ENCODE data around the gene HOXA4. TPM values are rescaled to one million over a fixed set of nuclear protein-coding genes. Genes with fewer than 3 reads are reported as not detected.

Gene HOXA4
- total and polyA plus RNA-seq, 4 experiments from 2014 or later: 0.19 to 0.30 TPM; not detected in 2

GRCh38 chr7:27143950-27144780, 13.6 kb upstream of the HOXA4 start:
- H3K4me1 Mint-ChIP-seq: peaks cover 0 to 12% (median 9%) of the 10 kb centered on the region in 4 donors
- Histone ChIP-seq H3K27ac (ENCODE audit: low read depth, low read length) (no peak overlapping the region), H3K27me3 (ENCODE audit: insufficient read depth, low read length) (peaks cover 28% of the 10 kb centered on the region), H3K4me1 (ENCODE audit: insufficient read depth, low read length) (no peaks in the 10 kb centered on the region), H3K4me3 (ENCODE audit: low read length in 2 of 2) (no peak overlapping the region), H3K36me3 (ENCODE audit: insufficient read depth, low read length) (no peaks in the 10 kb centered on the region), H3K9me3 (ENCODE audit: control insufficient read depth in 1 of 2, low read length in 2 of 2) (no peaks in the 10 kb centered on the region)
- ChIA-PET CTCF (ENCODE audit: partially characterized antibody) (interaction anchor here (0.8 to 1.4 kb wide), 5 partner anchors 13 to 462 kb away, joined by 3 read pairs; no protein-coding TSS in a partner anchor), POLR2A (ENCODE audit: partially characterized antibody) (no interaction called here)
- peak overlapping the region in 1 of 8 donors; percentile 13 for H3K4me3 Mint-ChIP-seq
- H3K27me3 Mint-ChIP-seq: peaks cover 29 to 39% of the 10 kb centered on the region in 2 donors
- DNase-seq: no peak
- H3K27ac Mint-ChIP-seq: no peak overlapping the region
- no peaks in the 10 kb centered on the region for H3K9me3 Mint-ChIP-seq
- no peaks in the 10 kb centered on the region for H3K36me3 Mint-ChIP-seq
- intact Hi-C loops (cut with micrococcal nuclease): no loop called here

- Histone ChIP-seq H3K36me3 (ENCODE audit: insufficient read depth, low read length) (no peaks in the 10 kb centered on the region), H3K27ac (ENCODE audit: low read depth, low read length) (no peak within 1 kb of the TSS), H3K27me3 (ENCODE audit: insufficient read depth, low read length) (peaks cover 20% of the 10 kb centered on the region), H3K4me1 (ENCODE audit: insufficient read depth, low read length) (no peaks in the 10 kb centered on the region), H3K9me3 (ENCODE audit: control insufficient read depth in 1 of 2, low read length in 2 of 2) (no peaks in the 10 kb centered on the region), H3K4me3 (ENCODE audit: low read length in 2 of 2) (no peak within 1 kb of the TSS)
- no peak within 1 kb of the TSS for H3K27ac Mint-ChIP-seq
- no peaks in the 10 kb centered on the region for H3K9me3 Mint-ChIP-seq
- POLR2A ChIA-PET (ENCODE audit: partially characterized antibody): no interaction called here
- H3K36me3 Mint-ChIP-seq: no peaks in the 10 kb centered on the region
- CTCF ChIA-PET (ENCODE audit: partially characterized antibody): interaction anchor here (0.8 to 1.4 kb wide), 4 partner anchors 19 to 461 kb away, joined by 3 read pairs; no protein-coding TSS in a partner anchor
- no peak for DNase-seq
- H3K4me3 Mint-ChIP-seq: peak within 1 kb of the TSS in 4 of 8 donors; percentile 13 to 52 (median 16)
- intact Hi-C loops (cut with micrococcal nuclease): no loop called here
- peaks cover 0 to 9% (median 7%) of the 10 kb centered on the region in 4 donors for H3K4me1 Mint-ChIP-seq
- peaks cover 22 to 36% of the 10 kb centered on the region in 2 donors for H3K27me3 Mint-ChIP-seq
Observed at GRCh38 chr7:27143023-27143949, 12.7 kb upstream of the HOXA4 start, which contains the start of gene HOXA5. Gene HOXA5 (minus strand): TSS chr7:27143681. CDS start chr7:27143607, 74 bp downstream.

- Mint-ChIP-seq H3K9me3 (no peaks in the 10 kb centered on the region), H3K4me1 (peaks cover 0 to 5% (median 3%) of the 10 kb centered on the region in 4 donors), H3K36me3 (no peaks in the 10 kb centered on the region), H3K27ac (no peak overlapping the region), H3K4me3 (peak overlapping the region in 2 of 8 donors; percentile 18 to 52), H3K27me3 (peaks cover 22 to 37% of the 10 kb centered on the region in 2 donors)
- intact Hi-C loops (cut with micrococcal nuclease): no loop called here
- ChIA-PET POLR2A (ENCODE audit: partially characterized antibody) (no interaction called here), CTCF (ENCODE audit: partially characterized antibody) (no interaction called here)
- no peaks in the 10 kb centered on the region for H3K9me3 ChIP-seq (ENCODE audit: control insufficient read depth in 1 of 2, low read length in 2 of 2)
- no peaks in the 10 kb centered on the region for H3K4me1 ChIP-seq (ENCODE audit: insufficient read depth, low read length)
- DNase-seq: no peak
- H3K36me3 ChIP-seq (ENCODE audit: insufficient read depth, low read length): no peaks in the 10 kb centered on the region
- H3K27me3 ChIP-seq (ENCODE audit: insufficient read depth, low read length): peaks cover 16% of the 10 kb centered on the region
- no peak overlapping the region for H3K4me3 ChIP-seq (ENCODE audit: low read length in 2 of 2)
- H3K27ac ChIP-seq (ENCODE audit: low read depth, low read length): no peak overlapping the region
Observed at GRCh38 chr7:27142580-27143022, 12.0 kb upstream of the HOXA4 start.

GRCh38 chr7:27141923-27142579, 11.5 kb upstream of the HOXA4 start:
- Histone ChIP-seq H3K36me3 (ENCODE audit: insufficient read depth, low read length) (no peaks in the 10 kb centered on the region), H3K4me3 (ENCODE audit: low read length in 2 of 2) (no peak overlapping the region), H3K27me3 (ENCODE audit: insufficient read depth, low read length) (peaks cover 15% of the 10 kb centered on the region), H3K9me3 (ENCODE audit: control insufficient read depth in 1 of 2, low read length in 2 of 2) (no peaks in the 10 kb centered on the region), H3K4me1 (ENCODE audit: insufficient read depth, low read length) (no peaks in the 10 kb centered on the region), H3K27ac (ENCODE audit: low read depth, low read length) (no peak overlapping the region)
- ChIA-PET POLR2A (ENCODE audit: partially characterized antibody) (no interaction called here), CTCF (ENCODE audit: partially characterized antibody) (interaction anchor here (0.9 to 2.8 kb wide), 3 partner anchors 8 to 1245 kb away, joined by 3 to 17 read pairs (median 4); no protein-coding TSS in a partner anchor)
- intact Hi-C loops (cut with micrococcal nuclease): no loop called here
- DNase-seq: no peak
- no peak overlapping the region for H3K4me3 Mint-ChIP-seq
- H3K36me3 Mint-ChIP-seq: no peaks in the 10 kb centered on the region
- peaks cover 21 to 37% of the 10 kb centered on the region in 2 donors for H3K27me3 Mint-ChIP-seq
- H3K9me3 Mint-ChIP-seq: no peaks in the 10 kb centered on the region
- H3K4me1 Mint-ChIP-seq: peaks cover 0 to 2% (median under 1%) of the 10 kb centered on the region in 4 donors
- no peak overlapping the region for H3K27ac Mint-ChIP-seq

DNA sequence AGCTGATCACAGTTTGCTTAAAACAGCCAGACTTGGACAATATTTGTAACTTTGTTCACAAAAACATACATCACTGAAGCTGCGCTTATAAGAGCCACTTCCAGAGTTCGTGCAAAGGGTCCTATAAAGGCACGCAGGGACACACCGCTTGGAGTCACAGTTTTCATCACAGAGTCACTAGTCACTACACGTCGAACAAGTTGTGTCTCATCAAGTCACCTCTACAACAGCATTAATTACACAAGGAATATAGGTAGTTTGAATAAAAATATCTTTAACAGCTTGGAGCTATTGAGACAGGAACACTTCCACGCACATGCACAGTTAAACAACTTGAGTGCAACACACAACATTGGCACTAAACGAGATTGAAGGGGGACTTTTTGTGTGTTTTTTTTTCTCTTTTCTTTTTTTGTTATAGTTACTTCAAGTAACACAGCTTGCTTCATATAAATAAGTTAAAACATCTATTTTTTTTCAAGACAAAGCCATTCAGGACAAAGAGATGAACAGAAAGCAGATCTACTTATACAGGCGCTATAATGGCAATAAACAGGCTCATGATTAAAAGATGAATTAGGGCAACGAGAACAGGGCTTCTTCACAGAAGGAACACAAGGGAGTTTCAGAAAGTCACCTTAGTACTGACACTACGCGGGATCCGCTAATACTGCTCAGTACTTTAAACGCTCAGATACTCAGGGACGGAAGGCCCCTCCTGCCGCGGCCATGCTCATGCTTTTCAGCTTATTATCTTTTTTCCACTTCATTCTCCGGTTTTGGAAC, 10.8 kb upstream of the HOXA4 start:
- Histone ChIP-seq H3K27me3 (ENCODE audit: insufficient read depth, low read length) (peaks cover 14% of the 10 kb centered on the region), H3K4me3 (ENCODE audit: low read length in 2 of 2) (no peak overlapping the region), H3K36me3 (ENCODE audit: insufficient read depth, low read length) (no peaks in the 10 kb centered on the region), H3K27ac (ENCODE audit: low read depth, low read length) (no peak overlapping the region), H3K4me1 (ENCODE audit: insufficient read depth, low read length) (no peaks in the 10 kb centered on the region), H3K9me3 (ENCODE audit: control insufficient read depth in 1 of 2, low read length in 2 of 2) (no peaks in the 10 kb centered on the region)
- Mint-ChIP-seq H3K27me3 (peaks cover 17 to 35% of the 10 kb centered on the region in 2 donors), H3K27ac (no peak overlapping the region), H3K4me3 (no peak overlapping the region), H3K36me3 (no peaks in the 10 kb centered on the region), H3K4me1 (no peaks in the 10 kb centered on the region), H3K9me3 (no peaks in the 10 kb centered on the region)
- intact Hi-C loops (cut with micrococcal nuclease): no loop called here
- DNase-seq: no peak
- ChIA-PET CTCF (ENCODE audit: partially characterized antibody) (interaction anchor here (0.6 to 2.8 kb wide), 5 partner anchors 9 to 1245 kb away, joined by 3 to 17 read pairs (median 3); no protein-coding TSS in a partner anchor), POLR2A (ENCODE audit: partially characterized antibody) (no interaction called here)

DNA sequence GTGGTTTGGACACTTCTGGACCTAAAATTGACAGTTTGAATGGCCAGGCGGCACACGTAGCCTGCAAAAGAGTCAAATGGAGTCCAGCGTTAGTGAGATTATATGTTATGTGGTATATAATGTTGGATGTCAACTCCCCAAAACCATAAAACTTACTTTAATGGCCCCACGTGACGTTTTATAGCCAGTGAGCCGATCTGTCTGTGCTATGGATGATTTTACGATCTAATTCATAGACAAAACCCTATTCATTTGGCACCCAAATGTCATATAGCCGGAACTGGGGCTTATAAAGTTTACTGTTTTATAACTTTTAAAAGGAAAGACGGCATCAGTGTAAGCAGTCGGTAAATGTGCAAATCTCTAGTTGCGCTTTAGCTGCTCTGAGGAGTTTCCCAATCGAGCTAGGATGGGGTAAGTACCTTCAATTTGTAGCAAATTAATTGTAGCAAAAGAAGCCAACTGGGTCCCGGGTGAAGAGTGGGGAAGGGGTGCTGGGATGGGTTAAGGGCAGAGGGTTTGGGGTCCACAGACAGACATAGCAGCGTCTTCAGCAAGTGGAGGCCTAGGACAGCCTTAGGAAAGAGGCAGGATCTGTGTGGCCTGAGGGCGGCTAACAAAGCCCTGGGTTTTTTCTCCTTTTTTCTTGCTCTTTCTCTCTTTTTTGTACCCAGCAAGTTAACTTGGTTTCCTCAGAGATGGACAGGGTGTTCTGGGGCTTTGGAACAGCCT, 9.7 kb upstream of the HOXA4 start:
- no peaks in the 10 kb centered on the region for H3K36me3 Mint-ChIP-seq
- Histone ChIP-seq H3K4me3 (ENCODE audit: low read length in 2 of 2) (no peak overlapping the region), H3K27ac (ENCODE audit: low read depth, low read length) (no peak overlapping the region), H3K9me3 (ENCODE audit: control insufficient read depth in 1 of 2, low read length in 2 of 2) (no peaks in the 10 kb centered on the region), H3K27me3 (ENCODE audit: insufficient read depth, low read length) (peaks cover 9% of the 10 kb centered on the region), H3K36me3 (ENCODE audit: insufficient read depth, low read length) (no peaks in the 10 kb centered on the region), H3K4me1 (ENCODE audit: insufficient read depth, low read length) (no peaks in the 10 kb centered on the region)
- intact Hi-C loops (cut with micrococcal nuclease): no loop called here
- no peaks in the 10 kb centered on the region for H3K4me1 Mint-ChIP-seq
- ChIA-PET CTCF (ENCODE audit: partially characterized antibody) (interaction anchor here (0.6 to 2.8 kb wide), 3 partner anchors 10 to 42 kb away, joined by 3 to 17 read pairs (median 4); no protein-coding TSS in a partner anchor), POLR2A (ENCODE audit: partially characterized antibody) (no interaction called here)
- H3K27ac Mint-ChIP-seq: no peak overlapping the region
- no peaks in the 10 kb centered on the region for H3K9me3 Mint-ChIP-seq
- H3K4me3 Mint-ChIP-seq: no peak overlapping the region
- DNase-seq: no peak
- peaks cover 23 to 38% of the 10 kb centered on the region in 2 donors for H3K27me3 Mint-ChIP-seq
